GM19372 (cell line): ENCODE results near the gene KLKB1.
"Not testable (repeated sequence)": the region's sequence is repeated elsewhere in the genome, so short reads cannot be mapped to it uniquely, and the experiment has no call there.

Experiments used
- ATAC-seq: cut with Tn5 transposase; IDR thresholded peaks from one replicate; pipeline ENCODE4 v1.9.1; 2021; ENCODE audit warnings: mild to moderate bottlenecking, low read depth, moderate library complexity; ENCODE audit not compliant: unreplicated experiment

Gene KLKB1

DNA sequence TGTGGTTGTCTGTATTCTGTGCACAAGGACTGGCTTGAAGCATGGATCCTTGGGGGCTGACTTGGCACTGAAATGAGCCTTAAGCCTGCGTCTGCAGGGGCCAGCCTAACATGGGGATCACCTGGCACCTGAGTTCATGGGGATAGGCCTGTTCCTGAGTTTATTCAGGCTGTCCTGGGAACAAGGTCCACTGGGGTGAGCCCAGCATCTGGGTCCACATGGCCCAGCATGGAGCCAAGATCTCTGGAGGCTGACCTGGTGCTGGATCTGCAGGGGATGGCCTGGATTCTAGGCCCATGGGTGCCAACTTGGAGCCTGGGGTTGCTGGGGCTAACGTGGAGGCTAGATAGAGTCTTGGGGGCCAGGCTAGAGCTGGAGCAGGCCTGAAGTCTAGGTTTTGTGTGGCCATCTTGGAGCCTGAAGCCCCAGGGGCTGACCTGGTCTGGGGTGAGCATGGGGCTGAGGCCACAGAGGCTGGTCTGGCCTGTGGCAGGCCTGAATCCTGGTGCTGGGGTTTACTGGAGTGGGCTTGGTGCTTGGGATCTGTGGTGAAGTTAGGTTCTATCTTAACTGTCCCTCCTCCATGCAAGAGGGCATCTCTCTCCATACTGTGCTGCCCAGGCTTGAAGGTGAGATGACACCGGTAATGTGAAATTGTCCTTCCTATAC, 652 bp upstream of the KLKB1 start:
- no peak for ATAC-seq

DNA sequence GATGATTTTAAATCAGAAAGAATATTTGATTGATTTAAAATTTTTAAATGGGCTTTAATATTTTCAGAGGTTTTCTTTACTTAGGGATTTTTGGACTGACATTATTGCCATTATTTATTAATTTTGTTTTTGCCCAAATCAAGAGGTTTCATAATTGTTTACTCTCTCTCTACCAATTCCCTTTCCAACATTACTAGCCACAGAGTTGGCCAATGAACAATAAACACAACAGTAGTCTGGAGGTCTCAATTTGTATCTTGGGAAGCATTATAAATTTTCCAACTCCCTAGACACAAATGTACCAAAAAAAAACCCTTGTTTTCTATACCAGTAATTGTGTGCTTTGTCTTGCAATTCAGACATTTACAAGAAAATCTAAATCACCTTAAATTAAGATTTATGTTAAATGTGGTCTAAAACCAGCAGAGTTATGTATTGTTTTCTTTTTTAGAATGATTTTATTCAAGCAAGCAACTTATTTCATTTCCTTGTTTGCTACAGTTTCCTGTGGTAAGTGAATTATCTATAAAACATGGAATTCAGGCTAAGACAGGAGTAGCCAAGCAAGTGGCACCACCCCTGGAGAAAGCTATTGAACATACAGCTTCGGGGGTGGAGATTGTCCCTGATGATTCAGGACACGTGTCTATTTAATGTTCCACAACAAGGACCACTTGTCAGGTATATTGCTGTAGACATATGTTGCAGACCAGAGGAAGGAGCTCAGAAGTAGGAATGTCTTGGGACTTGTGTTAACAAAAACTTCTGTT, 622 bp downstream of the KLKB1 start:
- no peak for ATAC-seq

DNA sequence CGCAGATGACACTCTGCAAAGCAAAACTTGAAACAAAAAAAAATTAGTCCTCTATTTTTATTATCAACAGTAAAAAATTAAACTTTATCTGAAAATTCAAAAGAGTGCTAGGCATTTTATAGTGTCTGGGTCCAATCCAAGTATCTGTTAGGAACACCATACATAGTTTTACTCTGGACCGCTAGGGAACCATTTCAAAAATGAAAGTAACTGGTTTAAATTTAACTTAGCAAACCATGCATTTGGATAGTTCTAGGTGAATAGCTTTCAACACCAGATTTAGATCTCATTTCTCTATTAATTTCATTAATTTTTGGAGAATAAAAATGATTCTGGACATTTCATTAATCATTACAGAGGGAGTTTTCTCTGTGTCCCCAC, 1.2 kb downstream of the KLKB1 start:
- ATAC-seq, result no peak

DNA sequence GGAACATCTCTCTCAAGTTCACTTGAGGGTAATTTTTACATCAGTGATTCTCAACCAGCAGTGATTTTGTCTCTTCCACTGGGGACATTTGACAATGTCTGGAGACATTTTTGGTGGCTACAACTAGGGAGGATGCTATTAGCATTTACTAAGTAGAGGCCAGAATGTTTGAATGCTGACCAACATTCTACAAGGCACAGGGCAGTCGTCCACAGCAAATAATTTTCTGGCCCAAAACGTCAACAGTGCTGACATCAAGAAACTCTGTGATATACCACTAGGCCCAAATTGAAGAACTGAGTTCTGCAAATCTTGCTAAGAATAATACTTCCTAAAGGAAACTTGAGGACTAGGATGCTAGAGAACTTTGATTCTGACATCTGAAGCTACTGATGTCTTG, 7.1 kb downstream of the KLKB1 start:
- ATAC-seq, result no peak

DNA sequence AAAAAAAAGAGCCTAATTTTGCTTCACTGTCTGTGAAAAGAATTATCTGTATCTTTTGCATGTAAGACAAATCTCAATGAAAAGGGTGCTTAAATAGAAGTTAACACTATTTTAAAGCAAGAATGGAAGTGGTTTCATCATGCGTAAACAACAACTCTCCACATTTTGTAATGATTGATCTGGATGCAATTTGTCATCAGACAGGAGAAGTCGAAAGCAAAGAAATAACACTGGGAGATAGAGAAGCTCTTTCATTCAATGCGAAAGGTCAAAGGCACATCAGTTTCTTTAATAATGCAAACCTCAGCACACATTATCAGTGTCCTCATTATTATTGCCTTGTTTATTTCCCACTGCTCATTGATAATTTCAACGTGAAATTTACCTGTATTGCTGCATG, 8.8 kb downstream of the KLKB1 start:
- no peak for ATAC-seq

DNA sequence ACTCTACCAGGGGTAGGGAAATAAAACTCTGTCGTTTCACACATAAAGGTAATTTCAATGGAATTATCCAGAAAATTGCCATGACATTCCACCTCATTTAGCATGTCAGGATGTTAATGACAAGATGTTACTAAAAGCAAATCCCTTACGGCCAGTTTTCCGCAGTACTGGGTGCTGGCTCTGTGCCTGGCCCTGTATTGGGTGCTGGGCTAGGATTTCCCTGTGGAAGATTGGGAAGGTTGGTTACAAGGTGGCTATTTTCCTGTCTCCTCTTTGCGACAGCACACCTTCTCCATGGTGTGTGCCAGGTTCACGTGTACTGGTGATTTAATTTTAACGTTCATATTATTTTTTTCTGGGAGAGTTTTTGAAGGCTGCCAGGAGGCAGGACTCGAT, 13.1 kb downstream of the KLKB1 start:
- no peak for ATAC-seq

DNA sequence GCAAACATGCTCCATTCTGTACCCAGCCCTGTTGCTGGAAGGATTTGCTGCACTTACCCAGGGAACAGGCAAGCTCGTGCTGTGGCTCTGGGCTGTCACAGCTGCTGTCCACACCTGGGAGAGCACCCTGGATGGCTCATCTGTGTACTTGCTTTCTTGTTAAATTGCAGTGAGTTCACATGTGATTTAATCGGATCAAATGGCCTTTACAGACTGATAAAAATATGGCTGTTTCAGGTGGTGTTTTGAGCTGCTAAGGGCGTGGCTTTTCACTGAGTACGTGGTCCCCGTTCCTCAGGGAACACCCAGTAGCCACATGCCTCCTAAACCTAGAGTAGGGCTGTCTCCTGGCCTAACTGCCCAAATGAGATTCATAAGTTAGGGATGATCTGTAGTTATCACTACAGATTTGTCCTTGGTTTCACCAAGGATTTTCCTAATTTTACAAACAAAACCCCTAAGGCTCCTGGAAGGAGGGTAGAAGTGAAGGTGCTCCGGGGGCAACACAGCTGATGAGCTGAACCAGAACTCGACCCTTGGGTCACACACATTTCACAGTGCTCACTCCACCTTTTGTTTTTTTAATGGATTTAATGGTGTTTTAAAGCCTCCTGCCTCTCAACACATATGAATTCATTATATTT, 13.7 kb downstream of the KLKB1 start:
- ATAC-seq, result no peak

DNA sequence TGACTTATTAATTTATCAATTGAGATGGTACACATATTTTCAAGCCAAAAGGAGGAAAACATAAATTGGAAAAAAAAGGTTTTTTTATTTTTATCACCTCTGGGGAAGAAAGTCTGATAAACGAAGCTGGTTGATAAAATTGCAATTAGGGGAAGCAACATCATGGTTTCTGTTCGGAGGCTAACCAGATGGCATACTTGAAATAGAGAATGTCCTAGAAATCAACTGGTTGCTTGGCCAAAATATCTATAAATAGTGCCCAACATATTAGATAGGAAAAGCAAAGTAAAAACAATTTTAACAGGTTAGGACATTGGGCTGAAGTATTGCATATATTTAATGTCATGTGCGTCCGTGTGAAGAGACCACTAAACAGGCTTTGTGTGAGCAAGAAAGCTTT, 14.3 kb downstream of the KLKB1 start:
- ATAC-seq, result no peak

DNA sequence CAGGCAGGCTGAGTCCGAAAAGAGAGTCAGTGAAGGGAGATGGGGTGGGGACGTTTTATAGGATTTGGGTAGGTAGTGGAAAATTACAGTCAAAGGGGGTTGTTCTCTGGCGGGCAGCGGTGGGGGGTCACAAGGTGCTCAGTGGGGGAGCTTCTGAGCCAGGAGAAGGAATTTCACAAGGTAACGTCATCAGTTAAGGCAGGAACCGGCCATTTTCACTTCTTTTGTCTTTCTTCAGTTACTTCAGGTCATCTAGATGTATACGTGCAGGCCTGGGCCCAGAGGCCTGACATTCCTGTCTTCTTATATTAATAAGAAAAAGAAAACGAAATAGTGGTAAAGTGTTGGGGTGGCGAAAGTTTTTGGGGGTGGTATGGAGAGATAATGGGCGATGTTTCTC, 14.7 kb downstream of the KLKB1 start:
- not testable (repeated sequence) for ATAC-seq

DNA sequence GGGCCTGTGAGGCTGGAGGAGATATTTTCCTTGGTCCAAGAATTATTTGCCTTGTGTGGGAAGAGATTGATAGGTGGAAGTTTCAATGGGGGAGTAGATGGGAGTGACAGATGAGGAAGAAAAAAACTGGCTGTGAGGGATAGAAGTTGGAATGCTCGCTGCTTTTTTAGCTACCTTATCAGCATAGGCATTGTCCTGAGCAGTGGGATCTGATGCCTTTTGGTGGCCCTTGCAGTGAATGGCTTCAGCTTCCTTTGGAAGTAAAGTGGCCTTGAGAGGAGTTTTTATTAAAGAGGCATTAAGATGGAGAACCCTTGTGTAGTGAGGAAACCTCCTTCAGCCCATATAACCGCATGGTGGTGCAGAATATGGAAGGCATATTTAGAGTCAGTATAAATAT, 16.0 kb downstream of the KLKB1 start:
- no peak for ATAC-seq

DNA sequence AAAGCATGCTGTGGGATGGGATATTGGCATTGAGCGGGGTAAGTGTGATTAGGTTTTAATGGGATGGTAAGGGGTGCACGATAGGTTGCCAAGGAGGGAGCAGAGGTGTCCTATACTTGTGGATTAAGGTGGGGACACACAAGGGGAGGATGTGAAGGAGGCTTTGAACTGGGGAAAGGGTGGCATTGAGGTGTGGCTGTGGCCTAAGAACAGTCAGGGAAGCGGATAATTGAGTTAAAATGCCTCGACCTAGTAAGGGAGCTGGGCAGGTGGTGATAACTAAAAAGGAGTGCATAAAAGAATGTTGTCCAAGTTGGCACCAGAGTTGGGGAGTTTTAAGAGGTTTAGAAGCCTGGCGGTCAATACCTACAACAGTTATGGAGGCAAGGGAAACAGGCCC, 17.5 kb downstream of the KLKB1 start:
- no peak for ATAC-seq

DNA sequence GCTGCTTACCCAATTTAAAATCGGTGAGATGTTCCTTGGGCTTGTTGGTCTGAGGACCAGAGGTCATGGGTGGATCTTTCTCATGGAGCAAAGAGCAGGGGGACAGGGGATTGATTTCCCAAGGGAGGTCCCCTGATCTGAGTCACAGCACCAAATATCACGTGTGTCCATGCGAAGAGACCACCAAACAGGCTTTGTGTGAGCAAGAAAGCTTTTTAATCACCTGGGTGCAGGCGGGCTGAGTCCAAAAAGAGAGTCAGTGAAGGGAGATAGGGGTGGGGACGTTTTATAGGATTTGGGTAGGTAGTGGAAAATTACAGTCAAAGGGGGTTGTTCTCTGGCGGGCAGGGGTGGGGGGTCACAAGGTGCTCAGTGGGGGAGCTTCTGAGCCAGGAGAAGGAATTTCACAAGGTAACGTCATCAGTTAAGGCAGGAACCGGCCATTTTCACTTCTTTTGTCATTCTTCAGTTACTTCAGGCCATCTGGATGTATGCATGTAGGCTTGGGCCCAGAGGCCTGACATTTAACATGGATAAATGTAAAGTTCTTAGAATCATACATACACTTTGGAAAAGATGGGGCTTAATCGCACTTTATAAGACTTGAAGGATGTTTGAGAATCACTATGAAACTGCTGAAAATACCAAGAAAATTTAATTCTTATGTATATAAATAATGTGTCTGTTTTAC, 19.9 kb downstream of the KLKB1 start:
- ATAC-seq, result not testable (repeated sequence)

DNA sequence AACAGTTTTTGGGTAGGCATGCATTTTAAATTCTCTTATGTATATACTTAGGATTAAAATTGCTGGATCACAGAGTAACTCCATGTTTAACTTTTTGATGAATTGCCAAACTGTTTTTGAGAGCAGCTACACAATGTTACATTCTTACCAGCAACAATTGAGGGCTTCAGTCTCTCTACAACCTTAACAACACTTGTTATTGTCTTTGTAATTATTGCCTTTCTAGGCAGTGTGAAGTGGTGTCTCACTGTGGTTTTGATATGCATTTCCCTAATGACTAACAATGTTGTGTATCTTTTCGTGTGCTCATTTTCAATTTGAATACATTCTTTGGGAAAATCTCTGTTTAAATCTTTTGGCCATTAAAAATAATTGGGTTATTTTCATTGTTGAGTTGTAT, 21.3 kb downstream of the KLKB1 start:
- ATAC-seq, result no peak

DNA sequence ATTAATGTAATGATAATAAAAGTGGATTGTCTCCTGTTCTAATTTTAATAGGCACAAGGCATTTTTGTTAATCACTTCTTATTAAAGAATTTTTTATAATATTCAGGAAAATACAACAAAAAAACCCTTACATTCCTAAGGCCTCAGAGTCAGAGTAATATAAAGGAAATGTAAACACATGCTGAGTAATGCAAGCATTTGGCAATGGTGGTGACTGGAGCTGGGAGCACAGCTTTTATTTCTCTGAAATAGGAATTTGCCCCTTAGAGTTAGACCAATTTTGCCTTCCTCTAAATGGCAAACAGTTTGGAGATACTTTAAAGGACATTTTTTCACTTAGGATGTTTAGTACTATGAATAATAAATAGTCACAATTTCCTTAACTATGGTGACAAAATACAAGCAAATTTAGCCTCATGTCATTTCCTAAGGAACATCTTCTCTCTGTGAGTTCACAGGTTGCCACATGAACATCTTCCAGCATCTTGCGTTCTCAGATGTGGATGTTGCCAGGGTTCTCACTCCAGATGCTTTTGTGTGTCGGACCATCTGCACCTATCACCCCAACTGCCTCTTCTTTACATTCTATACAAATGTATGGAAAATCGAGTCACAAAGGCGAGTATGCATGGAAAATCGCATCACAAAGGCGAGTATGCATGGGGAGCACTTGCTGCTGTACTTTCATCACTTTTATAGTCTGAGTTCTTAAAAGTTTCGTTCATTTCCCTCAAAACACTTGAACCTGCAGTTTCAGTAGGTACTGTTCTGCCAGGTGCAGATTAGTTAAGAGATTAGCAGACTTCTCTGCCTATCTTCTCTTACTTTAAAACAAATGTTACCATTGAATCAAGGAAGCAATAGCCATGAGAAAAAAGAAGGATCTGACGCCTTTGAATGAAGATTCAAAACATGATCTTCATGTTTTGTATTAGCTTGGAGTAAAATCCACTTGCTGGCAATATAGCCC, 22.8 kb downstream of the KLKB1 start:
- no peak for ATAC-seq

DNA sequence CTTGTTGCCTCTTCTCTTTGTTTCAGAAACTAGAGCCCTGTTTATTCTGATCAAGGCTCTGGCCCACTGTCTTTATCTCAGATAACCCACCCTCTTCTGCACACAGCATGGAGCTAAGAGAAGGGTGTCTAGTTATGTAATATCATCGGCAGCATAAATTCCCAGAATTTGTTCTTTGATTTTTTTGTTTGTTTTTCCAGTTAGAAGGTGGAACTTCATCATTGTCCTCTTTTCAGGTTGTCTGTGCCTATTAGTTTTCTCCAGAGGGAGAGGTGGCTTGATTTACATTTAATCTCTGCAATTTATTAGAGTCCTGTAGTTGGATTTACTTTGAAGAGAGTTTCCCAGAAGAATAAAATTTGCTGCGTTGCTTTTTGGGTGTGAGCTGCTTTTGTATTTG, 23.5 kb downstream of the KLKB1 start:
- ATAC-seq, result no peak

DNA sequence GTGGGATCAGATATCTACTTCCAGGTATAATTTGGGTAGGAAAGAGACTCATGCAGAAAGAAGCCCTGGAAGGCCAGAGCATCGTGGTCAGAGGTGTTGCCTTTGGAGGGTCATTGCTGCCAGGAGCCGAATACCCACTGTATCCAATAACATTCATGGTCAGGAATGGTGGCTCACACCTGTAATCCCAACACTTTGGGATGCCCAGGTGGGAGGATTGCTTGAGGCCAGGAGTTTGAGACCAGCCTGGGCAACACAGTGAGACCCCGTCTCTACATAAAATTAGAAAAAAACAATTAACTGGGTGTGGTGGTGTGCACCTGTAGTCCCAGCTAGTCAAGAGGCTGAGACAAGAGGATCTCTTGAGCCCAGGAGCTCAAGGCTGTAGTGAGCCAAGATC, 27.8 kb downstream of the KLKB1 start:
- no peak for ATAC-seq

DNA sequence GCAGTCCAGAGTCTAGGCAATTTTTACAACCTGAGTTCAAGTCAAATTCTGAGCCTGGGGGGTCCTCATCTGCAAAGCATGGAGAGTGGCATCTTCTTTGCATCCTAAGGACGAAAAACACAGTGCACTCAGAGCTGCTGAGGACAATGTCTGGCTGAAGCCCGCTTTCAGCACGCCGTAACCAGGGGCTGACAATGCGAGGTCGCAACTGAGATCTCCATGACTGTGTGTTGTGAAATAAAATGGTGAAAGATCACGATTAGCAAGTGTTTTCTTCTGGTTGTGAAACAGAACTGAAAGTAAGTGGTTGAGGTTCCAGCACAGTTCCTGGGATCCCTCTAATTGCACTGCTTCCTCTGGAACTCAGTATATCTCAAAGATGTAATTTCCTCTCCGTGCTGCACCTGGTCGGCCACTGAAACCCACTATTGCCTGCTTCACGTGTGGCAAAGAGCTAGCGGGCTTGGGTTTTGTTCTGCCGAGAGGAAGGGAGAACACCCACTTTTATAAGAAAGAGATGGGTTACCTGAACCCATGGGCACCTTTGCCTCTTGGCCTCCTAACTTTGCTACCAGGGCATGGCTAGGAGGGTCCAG, 31.0 kb downstream of the KLKB1 start:
- no peak for ATAC-seq

DNA sequence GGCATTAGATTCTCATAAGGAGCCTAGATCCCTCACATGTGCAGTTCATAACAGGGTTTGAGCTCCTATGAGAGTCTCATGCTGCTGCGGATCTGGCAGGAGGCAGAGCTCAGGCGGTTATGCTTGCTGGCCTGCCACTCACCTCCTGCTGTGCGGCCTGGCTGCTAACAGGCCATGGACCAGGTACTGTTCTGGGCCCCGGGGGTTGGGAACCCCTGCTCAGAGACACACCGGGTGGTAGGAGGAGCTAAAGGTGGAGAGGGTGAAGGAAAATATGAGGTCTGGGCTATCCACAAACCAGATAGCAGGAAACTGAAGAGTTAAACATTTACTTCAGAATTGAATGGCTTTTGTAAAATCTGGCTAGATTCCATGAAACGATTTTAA, 32.8 kb downstream of the KLKB1 start:
- ATAC-seq, result no peak

DNA sequence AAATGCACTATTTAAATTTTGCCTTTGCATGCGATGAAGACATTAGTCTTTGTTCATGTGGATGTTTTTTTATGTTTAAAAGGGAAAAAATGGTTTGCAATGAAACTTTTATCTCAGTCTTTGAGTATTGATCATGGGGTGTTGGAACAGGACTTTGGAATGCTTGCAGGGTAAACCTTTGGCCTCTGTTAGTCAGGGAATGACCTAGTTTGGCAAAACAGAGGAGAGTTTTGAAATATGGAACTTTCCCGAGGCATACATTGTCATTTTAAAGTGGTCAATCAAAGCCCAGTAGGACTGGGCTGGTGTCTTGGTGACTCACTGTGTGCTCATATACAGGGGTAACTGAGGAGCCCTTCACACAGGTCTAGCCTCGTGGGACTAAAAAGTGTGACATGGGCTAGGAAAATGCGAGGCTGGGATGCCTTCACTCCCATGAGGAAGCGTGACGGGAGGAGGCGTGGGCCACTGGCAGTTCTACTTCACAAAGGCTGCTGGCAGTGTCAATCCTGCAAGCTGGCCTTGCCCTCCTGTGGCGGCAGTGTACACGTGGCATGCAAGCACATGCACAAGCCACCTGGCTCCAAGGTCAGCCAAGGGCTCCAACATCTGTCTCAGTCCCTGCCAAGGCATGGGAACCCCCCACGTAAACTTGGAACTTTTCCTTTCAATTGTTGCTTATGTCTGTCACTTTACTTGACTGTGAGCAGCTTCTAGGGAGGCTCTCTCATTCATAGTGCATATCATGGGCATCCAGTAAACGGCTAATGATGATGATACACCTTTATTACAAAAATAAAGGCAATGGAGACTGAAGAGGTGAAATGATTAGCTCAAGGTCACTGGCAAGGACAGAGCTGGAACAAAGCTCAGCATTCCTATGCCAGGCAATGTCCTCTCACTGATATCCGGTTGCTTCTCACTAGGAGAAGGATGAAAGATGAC, 33.5 kb downstream of the KLKB1 start:
- no peak for ATAC-seq
